Upper lobe of right lung (tissue), 1 donor: ENCODE data around the gene SPATA31C1. TPM values are rescaled to one million over a fixed set of nuclear protein-coding genes. Genes with fewer than 3 reads are reported as not detected.
A peak's percentile ranks its signal among the peaks of the same experiment; 100 is the strongest.

Source experiments
- ATAC-seq: fragments of 200-7000 bp; cut with Tn5 transposase; one replicate; pipeline ENCODE4 v1.9.1; 2020; ENCODE audit warnings: mild to moderate bottlenecking, moderate library complexity
- DNase-seq: peaks from one replicate; pipeline ENCODE4 v3.0.0-alpha.2; 2020
- H3K27ac ChIP-seq: fragments of 200-600 bp; one replicate; pipeline ENCODE4 v1.8.0; 2022
- H3K27me3 ChIP-seq: fragments of 200-600 bp; one replicate; pipeline ENCODE4 v1.8.0; 2022; ENCODE audit warnings: mild to moderate bottlenecking
- H3K36me3 ChIP-seq: fragments of 200-600 bp; one replicate; pipeline ENCODE4 v1.8.0; 2022
- H3K4me1 ChIP-seq: fragments of 200-600 bp; one replicate; pipeline ENCODE4 v1.8.0; 2022
- H3K4me3 ChIP-seq: fragments of 200-600 bp; one replicate; pipeline ENCODE4 v1.8.0; 2022; ENCODE audit warnings: mild to moderate bottlenecking
- H3K9me3 ChIP-seq: fragments of 200-600 bp; one replicate; pipeline ENCODE4 v1.8.0; 2022
- intact Hi-C: fragments of 100-400 bp; cut with DNase I; formaldehyde crosslinking; loops from one replicate; pipeline ENCODE4 v1.11.0; 2022
- total RNA-seq: library from RNA; stranded (reverse); fragmentation: NEBNext Ultra II Directional; extraction: Animal tissue kit (Norgen Biotek cat#: 25700); gene quantifications from one replicate; pipeline ENCODE4 v1.2.1, GENCODE V29; 2021
- TF ChIP-seq, protein P1 (sequence below): fragments of 200-600 bp; IDR thresholded peaks from one replicate; pipeline ENCODE4 v1.8.0; 2022; ENCODE audit warnings: antibody characterized with exemption
- donor health status: DM: no; HTN: yes; CAD: no; lungs with severe emphysema.

The SPATA31C1 gene
- total RNA-seq, 1 donor from 2014 or later = not detected

GRCh38 chr9:87888501-87888900 is 29.3 kb upstream of the SPATA31C1 start:
- H3K4me1 ChIP-seq = no peaks in the 10 kb centered on the region
- H3K4me3 ChIP-seq = no peak overlapping the region
- intact Hi-C loops = no loop called here
- H3K36me3 ChIP-seq = no peaks in the 10 kb centered on the region
- TF ChIP-seq, protein P1, sequence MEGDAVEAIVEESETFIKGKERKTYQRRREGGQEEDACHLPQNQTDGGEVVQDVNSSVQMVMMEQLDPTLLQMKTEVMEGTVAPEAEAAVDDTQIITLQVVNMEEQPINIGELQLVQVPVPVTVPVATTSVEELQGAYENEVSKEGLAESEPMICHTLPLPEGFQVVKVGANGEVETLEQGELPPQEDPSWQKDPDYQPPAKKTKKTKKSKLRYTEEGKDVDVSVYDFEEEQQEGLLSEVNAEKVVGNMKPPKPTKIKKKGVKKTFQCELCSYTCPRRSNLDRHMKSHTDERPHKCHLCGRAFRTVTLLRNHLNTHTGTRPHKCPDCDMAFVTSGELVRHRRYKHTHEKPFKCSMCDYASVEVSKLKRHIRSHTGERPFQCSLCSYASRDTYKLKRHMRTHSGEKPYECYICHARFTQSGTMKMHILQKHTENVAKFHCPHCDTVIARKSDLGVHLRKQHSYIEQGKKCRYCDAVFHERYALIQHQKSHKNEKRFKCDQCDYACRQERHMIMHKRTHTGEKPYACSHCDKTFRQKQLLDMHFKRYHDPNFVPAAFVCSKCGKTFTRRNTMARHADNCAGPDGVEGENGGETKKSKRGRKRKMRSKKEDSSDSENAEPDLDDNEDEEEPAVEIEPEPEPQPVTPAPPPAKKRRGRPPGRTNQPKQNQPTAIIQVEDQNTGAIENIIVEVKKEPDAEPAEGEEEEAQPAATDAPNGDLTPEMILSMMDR = no peak
- DNase-seq (no peak), ATAC-seq (no peak)
- H3K27me3 ChIP-seq = no peaks in the 10 kb centered on the region
- no peaks in the 10 kb centered on the region for H3K9me3 ChIP-seq
- H3K27ac ChIP-seq = no peak overlapping the region

DNA sequence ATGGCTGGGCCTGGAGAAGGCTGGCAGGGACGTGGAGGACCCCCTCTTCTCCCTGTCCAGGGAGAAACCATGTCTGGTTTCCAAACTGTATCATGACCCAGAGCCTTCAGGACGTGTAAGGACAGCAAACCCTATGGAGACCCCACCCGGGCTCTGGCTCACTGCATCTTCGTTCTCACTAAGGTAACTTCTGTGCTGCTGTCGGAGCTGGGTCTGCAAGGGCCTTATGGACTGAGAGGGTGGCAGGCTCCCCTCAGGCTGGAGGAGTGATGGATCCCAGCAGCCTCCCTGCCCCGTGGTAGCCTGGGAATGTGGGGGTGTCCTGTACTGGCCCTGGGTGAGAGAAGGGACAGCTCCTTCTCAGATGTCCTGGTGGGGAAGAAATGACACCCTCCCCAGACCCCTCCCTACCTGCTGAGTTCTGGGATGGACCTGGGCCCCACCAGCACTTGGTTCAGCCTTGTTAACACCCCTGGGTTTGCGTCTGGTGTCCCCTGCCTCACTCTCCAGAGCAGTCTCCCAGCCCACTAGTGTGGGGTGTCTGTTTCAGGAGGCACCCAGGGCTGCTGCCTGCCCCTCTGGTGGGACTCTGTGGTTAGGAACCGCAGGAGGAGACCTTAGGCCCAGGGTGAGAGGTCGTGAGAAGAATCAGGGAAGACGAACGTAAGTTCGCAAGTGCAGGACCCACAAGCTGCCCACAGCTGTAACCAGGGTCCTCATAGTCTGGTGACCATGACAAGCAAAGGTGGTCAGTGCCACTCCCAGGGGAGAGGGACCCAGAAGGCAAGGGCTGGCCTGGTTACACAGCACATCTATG is 28.5 kb upstream of the SPATA31C1 start:
- DNase-seq = peak; percentile 59

GRCh38 chr9:87889882-87890252 is 27.9 kb upstream of the SPATA31C1 start:
- no peaks in the 10 kb centered on the region for H3K4me1 ChIP-seq
- no peak overlapping the region for H3K27ac ChIP-seq
- H3K36me3 ChIP-seq = no peaks in the 10 kb centered on the region
- no peak for DNase-seq
- no peak for ATAC-seq
- TF ChIP-seq, protein P1 = no peak
- intact Hi-C loops = no loop called here
- no peak overlapping the region for H3K4me3 ChIP-seq
- H3K27me3 ChIP-seq = no peaks in the 10 kb centered on the region
- no peaks in the 10 kb centered on the region for H3K9me3 ChIP-seq

More for the DNA sequence above, 28.5 kb upstream of the SPATA31C1 start:
- H3K36me3 ChIP-seq = no peaks in the 10 kb centered on the region
- H3K9me3 ChIP-seq = no peaks in the 10 kb centered on the region
- TF ChIP-seq, protein P1 = no peak
- no peaks in the 10 kb centered on the region for H3K4me1 ChIP-seq
- H3K4me3 ChIP-seq = no peak overlapping the region
- intact Hi-C loops = no loop called here
- H3K27ac ChIP-seq = no peak overlapping the region
- H3K27me3 ChIP-seq = no peaks in the 10 kb centered on the region
- no peak for ATAC-seq

GRCh38 chr9:87890837-87891236 is 26.9 kb upstream of the SPATA31C1 start:
- Histone ChIP-seq H3K36me3 (no peaks in the 10 kb centered on the region), H3K27me3 (no peaks in the 10 kb centered on the region), H3K4me3 (no peak overlapping the region), H3K27ac (no peak overlapping the region), H3K4me1 (no peaks in the 10 kb centered on the region), H3K9me3 (no peaks in the 10 kb centered on the region)
- ATAC-seq = no peak
- no peak for DNase-seq
- TF ChIP-seq, protein P1 = no peak
- intact Hi-C loops = no loop called here

DNA sequence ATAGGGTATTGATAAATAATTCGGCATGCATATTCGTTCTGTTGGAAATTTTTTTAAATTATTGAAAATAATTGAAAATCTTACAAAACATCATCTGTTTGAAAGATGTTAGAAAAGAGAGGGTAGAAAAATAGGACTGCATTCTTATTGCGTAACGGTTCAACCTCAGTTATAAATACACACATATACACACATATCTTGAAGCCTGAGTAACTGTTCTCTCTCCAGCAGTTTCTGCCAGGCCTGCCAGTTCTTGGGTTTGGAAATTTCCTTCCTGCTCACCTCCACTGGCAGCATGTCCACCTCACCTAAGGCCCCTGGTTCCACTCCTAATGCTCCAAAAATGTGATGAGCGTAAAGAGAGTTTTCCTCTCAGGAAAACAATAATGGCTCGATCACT is 26.0 kb upstream of the SPATA31C1 start:
- Histone ChIP-seq H3K9me3 (no peaks in the 10 kb centered on the region), H3K36me3 (no peaks in the 10 kb centered on the region), H3K27me3 (no peaks in the 10 kb centered on the region), H3K4me1 (no peaks in the 10 kb centered on the region), H3K4me3 (no peak overlapping the region), H3K27ac (no peak overlapping the region)
- TF ChIP-seq, protein P1 = no peak
- intact Hi-C loops = no loop called here
- DNase-seq (no peak), ATAC-seq (no peak)
